Measurements from ENCODE around the gene AKAP13.

- TF ChIP-seq, protein P1, sequence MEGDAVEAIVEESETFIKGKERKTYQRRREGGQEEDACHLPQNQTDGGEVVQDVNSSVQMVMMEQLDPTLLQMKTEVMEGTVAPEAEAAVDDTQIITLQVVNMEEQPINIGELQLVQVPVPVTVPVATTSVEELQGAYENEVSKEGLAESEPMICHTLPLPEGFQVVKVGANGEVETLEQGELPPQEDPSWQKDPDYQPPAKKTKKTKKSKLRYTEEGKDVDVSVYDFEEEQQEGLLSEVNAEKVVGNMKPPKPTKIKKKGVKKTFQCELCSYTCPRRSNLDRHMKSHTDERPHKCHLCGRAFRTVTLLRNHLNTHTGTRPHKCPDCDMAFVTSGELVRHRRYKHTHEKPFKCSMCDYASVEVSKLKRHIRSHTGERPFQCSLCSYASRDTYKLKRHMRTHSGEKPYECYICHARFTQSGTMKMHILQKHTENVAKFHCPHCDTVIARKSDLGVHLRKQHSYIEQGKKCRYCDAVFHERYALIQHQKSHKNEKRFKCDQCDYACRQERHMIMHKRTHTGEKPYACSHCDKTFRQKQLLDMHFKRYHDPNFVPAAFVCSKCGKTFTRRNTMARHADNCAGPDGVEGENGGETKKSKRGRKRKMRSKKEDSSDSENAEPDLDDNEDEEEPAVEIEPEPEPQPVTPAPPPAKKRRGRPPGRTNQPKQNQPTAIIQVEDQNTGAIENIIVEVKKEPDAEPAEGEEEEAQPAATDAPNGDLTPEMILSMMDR (IDR thresholded peaks at IDR 0.05), result no peak
- TF ChIP-seq EP300 (IDR thresholded peaks at IDR 0.05), result no peak
These were observed 43.8 kb downstream of the AKAP13 start for GRCh38 chr15:85424154-85424553.

All from ovary (tissue), 3 donors.